ENCODE data around the gene RPGRIP1.
"Not testable (repeated sequence)": the region's sequence is repeated elsewhere in the genome, so short reads cannot be mapped to it uniquely, and the experiment has no call there.

Gene RPGRIP1

DNA sequence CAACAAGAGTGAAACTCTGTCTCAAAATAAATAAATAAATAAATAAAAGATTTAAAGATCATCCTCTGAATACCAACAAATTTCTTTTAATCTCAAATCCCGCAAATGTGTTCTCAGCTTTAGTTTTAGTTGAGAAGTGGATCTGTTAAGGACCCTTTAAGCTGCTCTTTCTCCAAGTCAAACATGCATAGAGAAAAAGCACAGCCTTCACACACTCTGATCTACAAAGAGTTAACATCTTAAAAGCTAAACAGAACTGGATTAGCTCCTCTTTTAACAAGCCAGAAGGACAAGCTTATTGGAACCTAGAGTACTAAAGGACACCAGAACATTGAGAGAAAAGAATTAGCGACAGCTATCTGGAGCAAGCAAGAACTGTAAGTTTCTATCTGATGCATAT, at the start of gene RPGRIP1:
Gene RPGRIP1, plus strand, starts transcription at position 301 of the 400 bp plus-strand sequence. CDS start 7,894 bp downstream, outside the sequence.
- DNase-seq = no peak

DNA sequence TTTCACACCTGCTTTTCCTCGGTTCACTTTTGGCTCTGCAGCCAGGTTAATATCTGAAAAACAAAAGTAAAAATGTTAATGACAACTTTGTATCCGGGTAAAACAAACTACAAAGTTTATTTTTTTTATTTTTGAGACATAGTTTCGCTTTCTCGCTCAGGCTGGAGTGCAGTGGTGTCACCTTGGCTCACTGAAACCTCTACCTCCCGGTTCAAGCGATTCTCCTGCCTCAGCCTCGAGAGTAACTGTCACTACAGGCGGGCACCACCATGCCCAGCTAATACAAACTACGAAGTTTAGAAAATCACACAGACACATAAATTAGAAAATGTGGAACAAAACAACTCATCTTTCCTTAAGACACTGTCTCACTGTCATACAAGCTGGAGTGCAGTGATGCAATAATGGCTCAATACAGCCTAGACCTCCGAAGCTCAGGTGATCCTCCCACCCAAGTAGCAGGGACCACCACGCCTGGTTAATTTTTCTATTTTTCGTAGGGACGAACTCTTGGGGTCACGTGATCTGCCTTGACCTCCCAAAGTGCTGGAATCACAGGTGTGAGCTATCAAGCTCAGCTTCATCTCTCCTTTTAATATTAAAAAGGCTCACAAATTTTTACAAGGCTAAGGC, 48.7 kb upstream of the RPGRIP1 start:
- no peak for DNase-seq

- DNase-seq = no peak
These were observed 46.3 kb upstream of the RPGRIP1 start for GRCh38 chr14:21233457-21234076.

- DNase-seq = no peak
These were observed 45.8 kb upstream of the RPGRIP1 start for GRCh38 chr14:21234112-21234511.

DNA sequence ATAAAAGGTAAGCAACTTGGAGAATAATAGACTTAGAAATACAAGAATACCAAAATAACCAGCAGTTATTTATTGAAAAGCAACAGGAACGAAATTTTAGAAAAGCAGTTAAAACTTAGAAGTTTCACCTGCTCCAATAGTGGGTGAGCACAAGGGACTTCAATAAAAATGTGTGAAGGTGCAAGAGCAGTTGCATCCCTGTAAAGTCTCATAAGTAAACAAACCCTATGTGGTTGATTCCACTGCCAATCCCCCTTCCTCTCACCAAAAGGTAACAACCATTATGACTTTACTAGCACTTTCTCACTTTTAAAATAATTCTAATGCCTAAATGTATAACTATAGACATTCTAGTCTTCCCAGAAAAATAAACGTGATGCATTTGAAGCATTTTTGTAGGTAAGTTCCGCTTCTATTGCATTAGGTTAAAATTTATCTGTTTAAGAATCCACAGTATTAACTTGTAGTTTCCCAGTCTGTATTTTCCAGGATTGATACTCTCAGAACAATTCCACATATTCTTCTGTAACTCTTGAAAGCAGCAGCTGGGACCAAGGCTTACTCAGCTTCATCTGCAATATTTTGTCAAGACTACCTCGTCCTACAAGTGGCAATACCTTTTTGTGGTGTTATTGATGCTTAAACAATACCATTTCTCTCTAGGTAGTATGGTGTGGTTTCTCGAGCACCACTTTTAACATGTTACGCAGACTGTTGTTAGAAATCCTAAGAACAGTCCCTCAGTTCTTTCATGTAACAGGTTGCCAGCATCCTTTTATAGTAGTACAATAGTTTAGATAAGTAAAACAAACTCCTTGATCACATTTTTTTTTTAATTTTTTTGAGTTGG, 42.7 kb upstream of the RPGRIP1 start:
- DNase-seq = no peak

GRCh38 chr14:21238823-21239518, 40.9 kb upstream of the RPGRIP1 start:
- DNase-seq = no peak

DNA sequence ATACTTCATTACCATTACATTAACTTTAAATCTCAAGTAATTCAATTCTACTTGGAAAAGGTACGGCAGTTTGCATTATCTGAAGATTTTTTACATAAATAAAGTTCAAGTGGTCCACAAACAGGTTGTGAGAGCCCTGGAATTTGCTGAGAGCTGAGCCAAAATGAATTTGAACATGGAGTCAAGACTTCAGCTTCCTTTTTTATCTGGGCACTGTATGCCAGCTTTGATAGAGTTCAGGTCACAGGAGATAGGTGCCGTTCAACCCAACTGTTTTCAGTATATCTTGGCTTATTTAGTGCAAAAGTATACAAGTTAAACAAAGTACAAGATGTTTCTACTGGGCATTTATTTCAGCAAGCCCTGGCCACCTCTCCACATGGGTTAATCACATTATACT, 39.5 kb upstream of the RPGRIP1 start:
- DNase-seq = no peak

DNA sequence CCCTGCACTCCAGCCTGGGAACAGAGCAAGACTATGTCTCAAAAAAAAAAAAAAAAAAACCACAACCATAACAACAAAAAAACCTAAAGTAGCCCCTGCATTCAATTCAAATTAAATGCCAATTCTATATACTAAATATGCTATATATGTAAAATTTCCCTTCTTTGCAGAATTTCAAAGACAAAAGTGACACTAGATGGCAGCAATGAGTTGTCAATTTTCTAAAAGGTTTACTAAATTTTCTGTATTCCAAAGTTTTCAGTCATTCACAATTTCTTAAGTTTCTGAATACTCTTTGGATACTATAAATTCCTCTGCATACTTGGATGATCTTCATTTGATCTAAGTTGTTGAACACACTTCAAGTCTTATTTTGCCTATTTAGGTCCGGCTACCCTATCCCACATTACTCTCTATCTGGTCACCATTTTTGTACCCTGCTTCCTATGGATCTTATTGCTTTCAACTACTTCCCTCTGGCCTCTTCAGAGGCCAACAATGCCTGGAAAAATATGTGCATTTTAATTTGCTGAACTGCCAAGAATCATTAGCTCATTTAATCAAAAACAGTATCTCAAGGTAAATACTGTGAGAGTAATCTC, 38.6 kb upstream of the RPGRIP1 start:
- DNase-seq = no peak

DNA sequence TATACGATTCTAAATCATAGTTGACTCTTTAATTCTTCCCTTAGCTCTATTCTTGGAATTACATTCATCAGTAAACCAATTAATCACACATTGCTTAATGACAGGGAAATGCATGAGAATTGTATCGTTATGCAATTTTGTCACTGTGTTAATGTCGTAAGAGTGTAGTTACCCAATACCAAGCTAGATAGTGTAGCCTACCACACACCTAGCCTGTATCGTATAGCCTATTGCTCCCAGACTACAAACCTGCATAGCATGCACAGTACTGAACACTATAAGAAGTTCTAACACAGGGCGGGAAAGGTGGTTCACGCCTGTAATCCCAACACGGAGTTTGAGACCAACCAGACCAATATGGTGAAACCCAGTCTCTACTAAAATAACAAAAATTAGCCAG, 35.3 kb upstream of the RPGRIP1 start:
- no peak for DNase-seq

- DNase-seq = no peak
These were observed 34.1 kb upstream of the RPGRIP1 start for GRCh38 chr14:21245813-21246212.

GRCh38 chr14:21248338-21248737, 31.5 kb upstream of the RPGRIP1 start:
- no peak for DNase-seq

DNA sequence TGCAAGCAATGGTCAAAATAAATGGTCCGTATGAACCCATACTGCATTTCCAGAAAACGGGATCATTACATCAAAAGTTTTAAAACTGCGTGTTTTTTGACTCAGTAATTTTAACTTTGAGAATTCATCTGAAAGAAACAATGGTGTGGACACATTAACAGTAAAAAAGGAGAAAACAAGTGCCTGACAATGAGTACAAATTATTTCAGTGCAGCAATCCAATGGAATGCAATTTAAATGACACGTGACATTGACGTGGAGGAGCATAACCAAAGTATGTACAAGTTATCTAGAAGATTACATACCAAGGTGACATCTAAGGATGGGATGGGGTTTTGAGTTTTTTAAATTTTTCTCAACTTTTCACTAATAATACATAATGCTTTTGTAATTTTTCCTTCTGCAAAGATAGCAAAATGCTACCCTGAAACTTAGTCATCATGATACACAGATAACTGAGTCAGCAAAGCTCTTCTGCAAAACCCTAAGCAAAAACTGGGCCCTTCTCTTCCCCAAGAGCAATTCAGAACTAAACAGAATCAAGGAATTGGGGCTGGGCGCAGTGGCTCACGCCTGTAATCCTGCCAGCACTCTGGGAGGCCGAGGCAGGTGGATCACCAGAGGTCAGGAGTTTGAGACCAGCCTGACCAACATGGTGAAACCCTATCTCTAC, 31.0 kb upstream of the RPGRIP1 start:
- DNase-seq = no peak

GRCh38 chr14:21251215-21251614, 28.7 kb upstream of the RPGRIP1 start:
- no peak for DNase-seq

DNA sequence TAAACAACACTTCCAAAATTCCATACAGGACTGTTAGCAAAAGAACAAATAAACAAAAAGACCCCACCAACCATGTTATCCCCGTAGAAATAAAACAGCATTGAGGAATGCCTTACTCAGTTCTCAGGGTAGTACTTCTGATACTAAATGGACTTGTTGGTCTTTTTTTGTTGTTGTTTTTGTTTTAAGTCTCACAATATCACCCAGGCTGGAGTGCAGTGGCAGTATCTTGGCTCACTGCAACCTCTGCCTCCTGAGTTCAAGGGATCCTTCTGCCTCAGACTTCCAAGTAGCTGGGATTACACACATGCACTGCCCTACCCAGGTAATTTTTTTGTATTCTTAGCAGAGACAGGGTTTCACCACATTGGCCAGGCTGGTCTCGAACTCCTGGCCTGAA, 27.7 kb upstream of the RPGRIP1 start:
- no peak for DNase-seq

GRCh38 chr14:21255385-21256101, 24.3 kb upstream of the RPGRIP1 start:
- DNase-seq = no peak

DNA sequence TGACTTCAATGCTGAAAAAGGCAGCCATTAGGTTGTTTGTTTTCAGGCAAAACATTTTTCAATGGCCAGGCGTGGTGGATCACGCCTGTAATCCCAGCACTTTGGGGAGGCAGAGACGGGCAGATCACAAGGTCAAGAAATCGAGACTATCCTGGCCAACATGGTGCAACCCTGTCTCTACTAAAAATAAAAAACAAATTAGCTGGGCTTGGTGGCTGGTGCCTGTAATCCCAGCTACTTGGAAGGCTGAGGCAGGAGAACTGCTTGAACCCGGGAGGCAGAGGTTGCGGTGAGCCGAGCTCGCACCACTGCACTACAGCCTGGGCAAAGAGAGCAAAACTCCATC, 23.8 kb upstream of the RPGRIP1 start:
- not testable (repeated sequence) for DNase-seq

GRCh38 chr14:21256539-21257393, 23.1 kb upstream of the RPGRIP1 start:
- DNase-seq = no peak

DNA sequence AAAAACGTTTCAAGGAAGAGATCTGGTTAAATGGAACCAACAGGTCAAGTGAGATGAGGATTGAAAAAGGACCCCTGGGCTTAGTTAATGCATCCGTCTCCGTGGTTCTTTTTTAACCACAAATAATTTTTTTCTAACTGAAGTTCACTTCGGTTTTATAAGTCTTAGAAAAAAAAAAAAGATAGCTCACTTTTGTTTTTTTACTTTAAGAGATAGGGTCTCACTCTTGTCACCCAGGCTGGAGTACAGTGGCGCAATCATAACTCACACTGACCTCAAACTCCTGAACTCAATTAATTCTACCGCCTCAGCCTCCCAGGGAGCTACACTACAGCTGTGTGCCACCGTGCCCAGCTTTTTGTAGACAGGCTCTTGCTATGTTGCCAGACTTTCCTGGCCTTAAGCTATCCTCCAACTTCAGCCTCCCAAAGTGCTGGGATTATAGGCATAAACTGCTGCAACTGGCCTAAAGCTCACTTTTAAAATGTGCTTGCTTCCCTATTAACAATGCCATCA, 22.4 kb upstream of the RPGRIP1 start:
- DNase-seq = no peak

GRCh38 chr14:21258005-21258888, 21.6 kb upstream of the RPGRIP1 start:
- DNase-seq = no peak

Measured in cortex of kidney (tissue), 1 donor.